GM19035 (cell line): ENCODE results near the gene TSPAN4.

Experiments
- ATAC-seq: cut with Tn5 transposase; IDR thresholded peaks from one replicate; pipeline ENCODE4 v1.9.1; 2021; ENCODE audit not compliant: unreplicated experiment

Gene TSPAN4

GRCh38 chr11:821512-822371 is 20.9 kb upstream of the TSPAN4 start:
- ATAC-seq = no peak

GRCh38 chr11:823441-824291 is 19.0 kb upstream of the TSPAN4 start:
- ATAC-seq = no peak

GRCh38 chr11:824292-824880 is 18.3 kb upstream of the TSPAN4 start:
- ATAC-seq = no peak

GRCh38 chr11:824942-825341 is 17.7 kb upstream of the TSPAN4 start:
- no peak for ATAC-seq

- no peak for ATAC-seq
Observed at GRCh38 chr11:825366-826226, 17.1 kb upstream of the TSPAN4 start.

GRCh38 chr11:826227-826621 is 16.4 kb upstream of the TSPAN4 start:
- no peak for ATAC-seq

- ATAC-seq = no peak
Observed at GRCh38 chr11:826836-827145, 15.9 kb upstream of the TSPAN4 start.

- ATAC-seq = no peak
Observed at GRCh38 chr11:827146-827896, 15.3 kb upstream of the TSPAN4 start.

- no peak for ATAC-seq
Observed at GRCh38 chr11:827897-828192, 14.8 kb upstream of the TSPAN4 start, which contains the start of gene CRACR2B. CRACR2B (plus strand) TSS chr11:827919; CDS start chr11:828608, 689 bp downstream.

- no peak for ATAC-seq
Observed at GRCh38 chr11:828506-829175, 14.0 kb upstream of the TSPAN4 start.

- ATAC-seq = no peak
Observed at GRCh38 chr11:829176-829846, 13.3 kb upstream of the TSPAN4 start.

GRCh38 chr11:829847-830294 is 12.8 kb upstream of the TSPAN4 start:
- ATAC-seq = no peak

GRCh38 chr11:830295-831117 is 12.1 kb upstream of the TSPAN4 start:
- peak; percentile 39 for ATAC-seq

GRCh38 chr11:831118-831864 is 11.4 kb upstream of the TSPAN4 start:
- no peak for ATAC-seq

- no peak for ATAC-seq
Observed at GRCh38 chr11:831961-832528, 10.6 kb upstream of the TSPAN4 start.

- ATAC-seq = peak; percentile 39
Observed at GRCh38 chr11:832529-833113, 10.0 kb upstream of the TSPAN4 start, which contains the start of gene CD151. CD151 (plus strand) TSS chr11:832952; CDS start chr11:836070, 3,118 bp downstream.
